Renal cortical epithelial cell (primary cell): ENCODE data around the gene SMAD3. TPM values are rescaled to one million over a fixed set of nuclear protein-coding genes. Genes with fewer than 3 reads are reported as not detected.
"Not testable (repeated sequence)": the region's sequence is repeated elsewhere in the genome, so short reads cannot be mapped to it uniquely, and the experiment has no call there.

Experiments
- DNase-seq: peaks from one replicate; pipeline ENCODE4 v3.0.0-alpha.2; 2011; ENCODE audit warnings: low read depth
- total RNA-seq: library from RNA; depleted of rRNA; stranded (reverse); fragments of >200 nt; gene quantifications from 2 replicates; pipeline ENCODE4 v1.2.3, GENCODE V29; 2014

SMAD3 gene
- 28.8 and 31.4 TPM in 2 replicates for total RNA-seq

DNA sequence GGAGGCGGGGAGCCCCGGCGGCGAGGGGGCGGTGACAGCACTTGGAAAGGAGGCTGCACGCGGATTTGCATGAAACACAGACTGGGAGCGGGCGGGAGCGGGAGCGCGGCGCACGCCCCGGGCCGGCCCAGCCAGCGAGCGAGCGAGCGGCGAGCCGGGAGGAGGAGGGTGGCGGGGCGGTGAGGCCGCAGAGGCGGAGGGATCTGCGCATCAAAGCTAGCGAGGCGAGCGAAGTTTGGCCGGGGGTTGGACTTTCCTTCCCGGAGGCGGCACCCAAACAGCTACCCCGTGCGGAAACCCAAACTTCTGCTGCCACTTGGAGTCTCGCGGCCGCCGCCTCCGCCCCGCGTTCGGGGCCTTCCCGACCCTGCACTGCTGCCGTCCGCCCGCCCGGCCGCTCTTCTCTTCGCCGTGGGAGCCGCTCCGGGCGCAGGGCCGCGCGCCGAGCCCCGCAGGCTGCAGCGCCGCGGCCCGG, at the start of gene SMAD3:
TSS of gene SMAD3 (plus strand) at position 72 of the 475 bp plus-strand sequence. CDS start 553 bp downstream, outside the sequence.
- peak; percentile 79 for DNase-seq

DNA sequence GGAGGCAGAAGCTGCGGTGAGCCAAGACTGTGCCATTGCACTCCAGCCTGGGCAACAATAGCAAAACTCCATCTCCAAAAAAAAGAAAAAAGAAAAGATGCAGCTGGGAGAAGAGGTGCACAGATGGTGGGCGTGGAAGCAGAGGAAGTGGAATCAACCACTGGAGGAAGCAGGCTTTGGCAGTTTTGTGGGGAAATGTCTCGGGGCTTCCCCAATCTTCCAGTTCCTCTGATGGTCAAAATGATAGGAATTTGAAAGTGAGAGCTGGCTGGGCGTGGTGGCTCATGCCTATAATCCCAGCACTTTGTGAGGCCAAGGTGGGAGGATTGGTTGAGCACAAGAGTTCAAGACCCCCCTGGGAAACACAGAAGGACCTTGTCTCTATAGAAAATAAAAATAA, 48.1 kb upstream of the SMAD3 start:
- no peak for DNase-seq

DNA sequence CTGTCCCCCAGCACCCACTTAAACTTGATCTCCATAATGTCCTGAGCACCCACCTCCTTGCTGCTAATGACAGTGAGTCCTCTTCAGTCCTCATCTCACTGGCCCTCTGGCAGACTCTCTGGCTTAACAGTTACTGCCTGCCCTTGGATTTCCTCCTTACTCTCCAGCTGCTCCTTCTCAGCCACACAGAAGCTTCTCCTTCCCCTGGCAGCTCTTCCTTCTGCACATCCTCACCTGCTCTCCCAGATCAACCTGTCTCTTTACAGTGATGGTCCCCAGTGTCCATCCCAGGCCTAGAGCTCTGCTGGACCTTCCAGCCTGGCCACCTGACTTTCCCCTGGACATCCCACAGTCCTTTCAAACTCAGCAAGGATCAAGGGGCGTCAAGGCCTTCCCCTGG, 47.4 kb upstream of the SMAD3 start:
- no peak for DNase-seq

DNA sequence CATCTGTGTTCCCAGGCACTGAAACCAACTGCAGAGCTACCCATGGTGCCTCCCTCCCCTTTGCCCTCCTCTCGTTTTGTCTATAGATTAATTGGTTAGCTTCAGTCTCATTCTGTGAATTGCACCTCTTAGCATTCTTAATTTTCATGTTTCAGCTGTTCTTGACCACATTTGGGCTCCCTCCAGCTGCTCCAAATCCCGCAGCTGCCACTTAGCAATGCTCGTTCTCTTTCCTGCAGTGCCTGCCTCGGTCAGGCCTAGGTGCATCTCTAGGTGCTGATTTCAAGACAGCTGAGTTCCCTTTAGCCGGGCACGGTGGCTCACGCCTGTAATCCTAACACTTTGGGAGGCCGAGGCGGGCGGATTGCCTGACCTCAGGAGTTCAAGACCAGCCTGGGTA, 47.0 kb upstream of the SMAD3 start:
- DNase-seq = no peak

DNA sequence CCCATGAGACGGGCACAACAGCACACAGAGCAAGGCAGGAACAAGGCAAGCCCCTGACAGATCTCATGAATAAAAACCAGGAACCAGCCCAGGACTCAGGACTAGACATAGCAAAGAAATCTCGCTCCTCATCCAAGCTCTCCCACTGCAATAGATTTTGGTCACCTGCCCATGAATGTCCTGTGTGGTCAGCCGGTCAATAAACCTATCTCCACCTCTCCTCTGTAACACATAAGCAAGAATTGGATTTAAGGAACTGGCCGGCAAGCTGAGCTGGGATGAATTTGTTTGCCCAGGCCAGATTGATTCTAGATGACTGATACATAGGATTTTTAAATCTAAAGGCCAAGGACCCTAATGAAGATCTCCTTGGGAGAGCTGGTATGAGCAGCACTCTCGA, 46.3 kb upstream of the SMAD3 start:
- DNase-seq = no peak

DNA sequence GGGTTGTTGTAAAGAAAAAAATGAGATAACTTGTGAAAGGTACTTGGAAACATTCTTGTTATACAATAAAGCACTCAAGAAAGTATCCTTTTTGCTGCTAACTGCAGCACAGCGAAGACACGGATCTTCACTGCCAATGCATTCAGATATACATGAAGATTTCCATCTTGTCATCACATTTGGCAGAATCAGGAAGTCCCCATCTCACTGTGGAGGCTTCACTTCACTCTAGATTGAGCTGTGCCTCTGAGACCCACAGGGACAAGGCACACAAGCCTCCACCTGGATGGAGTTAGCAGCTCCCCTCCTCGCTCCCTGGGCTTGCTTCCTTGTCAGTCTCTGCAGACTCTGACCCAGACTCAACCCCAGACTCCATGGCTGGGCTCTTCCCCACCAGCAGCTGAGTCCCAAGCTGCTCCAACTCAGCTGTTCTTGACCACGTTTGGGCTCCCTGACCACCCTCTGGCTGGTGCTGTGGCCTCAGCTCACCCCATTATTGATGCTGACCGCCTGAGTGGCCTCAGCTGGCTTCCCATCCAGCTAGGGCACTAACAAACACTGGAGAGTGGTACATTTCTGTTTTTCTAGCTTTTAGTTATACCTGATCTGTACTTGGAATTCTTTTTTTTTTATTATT, 45.4 kb upstream of the SMAD3 start:
- no peak for DNase-seq

DNA sequence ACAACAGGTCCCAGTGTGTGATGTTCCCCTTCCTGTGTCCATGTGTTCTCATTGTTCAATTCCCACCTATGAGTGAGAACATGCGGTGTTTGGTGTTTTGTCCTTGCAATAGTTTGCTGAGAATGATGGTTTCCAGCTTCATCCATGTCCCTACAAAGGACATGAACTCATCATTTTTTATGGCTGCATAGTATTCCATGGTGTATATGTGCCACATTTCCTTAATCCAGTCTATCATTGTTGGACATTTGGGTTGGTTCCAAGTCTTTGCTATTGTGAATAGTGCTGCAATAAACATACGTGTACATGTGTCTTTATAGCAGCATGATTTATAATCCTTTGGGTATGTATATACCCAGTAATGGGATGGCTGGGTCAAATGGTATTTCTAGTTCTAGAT, 44.7 kb upstream of the SMAD3 start:
- not testable (repeated sequence) for DNase-seq

DNA sequence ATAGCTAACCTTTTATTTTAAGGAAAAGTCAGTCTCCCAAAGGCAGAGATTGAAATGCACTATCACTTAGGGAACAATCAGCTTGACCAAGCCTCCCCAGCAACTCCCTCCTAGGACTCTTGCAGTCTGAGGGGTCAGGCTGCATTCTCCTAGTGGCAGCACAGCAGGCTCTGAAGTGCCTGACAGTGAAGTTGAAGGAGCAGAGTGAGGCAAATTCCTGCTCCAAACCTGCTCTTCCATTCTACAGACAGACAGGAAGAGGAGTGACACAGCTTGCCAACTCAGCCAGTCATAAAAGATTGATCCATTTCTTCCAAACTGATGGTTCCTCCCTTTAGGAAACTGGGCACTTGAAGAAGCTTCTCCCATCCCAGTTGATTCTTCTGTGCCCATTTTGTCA, 43.9 kb upstream of the SMAD3 start:
- no peak for DNase-seq

DNA sequence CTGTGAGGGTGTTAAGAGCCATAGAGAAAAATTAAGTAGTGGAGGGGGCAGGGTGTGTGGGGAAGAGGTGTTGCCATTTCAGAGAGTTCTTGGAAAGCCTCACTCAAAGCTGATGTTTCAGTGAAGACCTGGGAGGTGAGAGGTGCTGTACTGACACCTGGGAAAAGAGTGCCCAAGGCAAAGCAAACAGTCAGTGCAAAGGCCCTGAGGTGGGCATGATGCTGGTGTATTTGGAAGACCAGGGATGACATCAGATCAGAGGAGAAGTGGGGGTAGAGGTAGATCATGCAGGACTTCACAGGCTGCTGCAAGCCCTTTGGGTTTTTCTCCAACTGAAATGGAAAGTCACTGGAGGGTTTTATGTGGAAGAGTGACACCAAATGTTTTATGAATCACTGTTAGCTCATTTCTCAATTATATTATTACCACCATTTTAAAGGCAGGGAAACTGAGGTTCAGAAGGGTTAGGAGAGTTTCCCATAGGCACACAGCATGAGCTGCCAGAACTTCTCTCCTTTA, 42.8 kb upstream of the SMAD3 start:
- DNase-seq = no peak

DNA sequence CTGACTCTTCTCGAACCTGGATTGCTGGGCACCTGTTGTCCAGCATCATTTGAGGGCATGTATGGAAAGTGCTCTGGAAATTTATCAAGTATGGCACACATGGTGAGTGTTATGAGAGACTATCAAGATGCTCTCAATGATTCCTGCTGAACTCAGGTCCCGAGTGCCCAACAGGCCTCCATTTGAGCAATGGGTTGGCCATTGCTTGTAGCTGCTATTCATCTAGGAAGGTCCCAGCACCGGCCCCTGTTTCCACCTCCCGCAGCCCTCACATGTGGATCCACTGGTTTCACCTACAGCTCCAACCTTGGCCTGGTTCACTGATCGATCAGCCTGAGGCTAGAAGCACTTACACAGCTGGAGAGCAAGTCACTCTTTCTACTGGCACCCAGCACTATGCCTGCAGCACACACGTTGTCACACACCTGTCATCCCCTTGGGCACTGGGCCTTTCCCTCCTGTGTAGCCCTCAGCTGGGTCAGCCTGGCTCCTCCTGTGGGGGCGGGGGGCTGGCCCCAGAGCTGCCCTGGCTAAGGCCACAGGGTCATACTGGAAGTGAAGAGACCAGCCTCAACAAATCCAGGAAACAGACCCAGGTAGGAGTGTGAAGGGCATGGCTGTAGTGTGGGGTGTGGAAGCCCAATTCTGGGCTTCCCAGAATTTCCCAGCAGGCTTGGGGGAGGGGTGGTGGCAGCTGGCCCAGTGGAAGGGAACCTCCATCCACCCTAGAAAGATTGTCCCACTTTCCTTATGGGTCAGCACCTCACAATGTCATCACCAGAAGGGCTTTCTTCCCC, 41.7 kb upstream of the SMAD3 start:
- DNase-seq = peak; percentile 51

DNA sequence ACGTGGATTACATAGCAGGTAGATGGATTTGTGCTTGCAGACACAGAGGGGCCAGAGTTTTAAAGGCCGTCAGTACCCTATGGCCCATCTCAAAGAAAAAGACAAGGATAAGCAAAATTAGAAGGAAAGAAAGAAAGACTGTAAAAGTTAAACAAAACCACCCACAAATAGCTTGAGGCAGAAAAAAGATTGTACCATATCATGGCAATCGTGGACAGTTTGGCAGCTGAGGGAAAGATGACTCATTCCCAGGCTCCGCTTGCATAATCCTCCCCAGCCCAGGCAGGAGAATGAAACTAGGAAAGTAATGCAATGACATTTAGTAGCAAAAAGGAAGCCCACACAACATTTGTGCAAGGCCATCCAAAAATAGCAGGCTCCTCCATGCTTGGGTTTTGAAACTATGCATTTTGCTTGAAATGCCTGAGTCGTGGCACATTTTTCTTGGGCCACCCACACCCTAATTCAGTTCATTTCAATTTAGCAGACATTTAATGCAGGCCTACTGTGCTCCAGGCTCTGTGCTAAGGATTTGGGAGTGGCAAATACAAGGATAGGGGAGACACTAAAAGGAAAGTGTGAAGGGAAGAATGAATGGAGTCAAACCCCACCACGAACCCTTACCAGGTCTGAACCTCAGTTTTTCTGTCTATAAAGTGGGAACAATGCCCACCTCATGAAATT, 40.9 kb upstream of the SMAD3 start:
- DNase-seq = peak; percentile 94

DNA sequence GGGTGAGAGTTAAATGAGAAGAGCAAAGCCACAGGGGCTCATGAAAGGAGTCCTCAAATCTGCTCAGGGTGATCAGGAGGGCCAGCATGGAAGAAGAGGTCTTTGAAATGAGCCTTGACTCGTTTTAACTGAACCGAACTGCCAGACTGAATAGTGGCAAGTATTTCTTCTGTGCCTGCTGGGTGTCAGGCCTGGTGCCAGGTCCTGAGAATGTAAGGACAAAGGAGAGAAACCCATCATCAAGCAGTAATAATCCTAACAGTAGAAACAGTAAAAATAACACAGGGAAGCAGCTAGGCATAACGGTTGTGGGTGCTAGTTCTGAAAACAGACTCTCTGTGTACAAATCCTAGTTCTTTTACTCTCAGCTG, 40.4 kb upstream of the SMAD3 start:
- DNase-seq = no peak

DNA sequence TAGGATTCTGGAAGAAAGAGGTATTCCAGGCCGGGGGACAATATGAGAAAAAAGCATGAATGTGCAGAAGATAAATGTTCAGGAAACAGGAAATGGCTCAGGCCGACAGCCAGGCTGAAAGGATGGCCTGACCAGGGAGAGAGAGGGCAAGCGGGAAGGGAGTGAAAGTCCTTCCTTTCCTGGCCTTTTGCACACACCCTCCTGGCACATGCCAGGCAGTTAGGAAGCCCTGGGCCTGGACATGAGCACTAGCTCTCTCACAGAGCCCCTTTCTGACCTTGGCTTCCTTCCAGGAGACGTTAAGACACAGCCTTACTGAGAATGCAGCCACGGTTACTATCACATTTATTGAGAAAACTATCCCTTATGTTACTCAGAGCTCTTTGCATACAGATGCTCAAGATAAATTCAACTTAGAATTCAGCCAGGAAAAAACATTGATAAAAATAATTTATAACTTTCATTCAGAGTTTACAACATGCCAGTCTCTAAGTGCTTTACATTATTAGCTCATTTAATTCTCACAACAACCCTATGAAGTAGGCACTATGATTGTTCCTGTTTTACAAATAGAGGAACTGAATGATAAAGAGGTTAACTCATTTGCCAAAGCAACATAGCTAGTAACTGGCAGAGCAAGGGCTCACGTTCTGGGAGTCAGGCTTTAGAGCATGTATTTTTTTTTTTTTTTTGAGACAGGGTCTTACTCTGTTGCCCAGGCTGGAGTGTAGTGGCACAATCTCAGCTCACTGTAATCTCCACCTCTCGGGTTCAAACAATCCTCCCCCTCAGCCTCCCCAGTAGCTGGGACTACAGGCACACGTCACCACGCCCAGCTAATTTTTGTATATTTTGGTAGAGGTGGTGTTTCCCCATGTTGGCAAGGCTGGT, 39.4 kb upstream of the SMAD3 start:
- DNase-seq = peak; percentile 77

DNA sequence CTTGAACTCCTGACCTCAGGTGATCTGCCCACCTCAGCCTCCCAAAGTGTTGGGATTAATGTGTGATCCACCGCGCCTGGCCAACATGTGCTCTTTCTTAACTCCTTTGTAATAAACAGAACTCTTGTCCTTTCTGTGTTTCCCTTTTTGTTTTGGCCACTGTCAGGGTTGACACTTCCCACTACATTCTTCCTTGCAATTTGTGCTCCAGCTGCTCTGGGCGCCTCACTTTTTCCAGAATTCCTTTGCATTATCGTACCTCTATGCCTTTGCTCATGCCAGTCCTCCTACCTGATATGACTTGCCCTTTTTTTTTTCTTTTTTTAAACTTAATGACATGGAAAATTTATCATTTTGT, 38.8 kb upstream of the SMAD3 start:
- no peak for DNase-seq

DNA sequence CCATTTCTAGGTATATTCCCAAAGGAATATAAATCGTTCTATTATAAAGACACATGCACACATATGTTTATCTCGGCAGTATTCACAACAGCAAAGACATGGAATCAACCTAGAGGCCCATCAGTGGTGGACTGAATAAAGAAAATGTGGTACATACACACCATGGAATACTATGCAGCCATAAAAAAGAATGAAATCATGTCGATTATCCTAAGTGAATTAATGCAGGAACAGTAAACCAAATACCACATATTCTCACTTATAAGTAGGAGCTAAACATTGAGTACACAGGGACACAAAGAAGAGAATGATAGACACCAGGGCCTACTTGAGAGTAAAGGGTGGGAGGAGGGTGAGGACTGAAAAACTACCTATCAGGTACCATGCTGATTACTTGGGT, 37.0 kb upstream of the SMAD3 start:
- not testable (repeated sequence) for DNase-seq

DNA sequence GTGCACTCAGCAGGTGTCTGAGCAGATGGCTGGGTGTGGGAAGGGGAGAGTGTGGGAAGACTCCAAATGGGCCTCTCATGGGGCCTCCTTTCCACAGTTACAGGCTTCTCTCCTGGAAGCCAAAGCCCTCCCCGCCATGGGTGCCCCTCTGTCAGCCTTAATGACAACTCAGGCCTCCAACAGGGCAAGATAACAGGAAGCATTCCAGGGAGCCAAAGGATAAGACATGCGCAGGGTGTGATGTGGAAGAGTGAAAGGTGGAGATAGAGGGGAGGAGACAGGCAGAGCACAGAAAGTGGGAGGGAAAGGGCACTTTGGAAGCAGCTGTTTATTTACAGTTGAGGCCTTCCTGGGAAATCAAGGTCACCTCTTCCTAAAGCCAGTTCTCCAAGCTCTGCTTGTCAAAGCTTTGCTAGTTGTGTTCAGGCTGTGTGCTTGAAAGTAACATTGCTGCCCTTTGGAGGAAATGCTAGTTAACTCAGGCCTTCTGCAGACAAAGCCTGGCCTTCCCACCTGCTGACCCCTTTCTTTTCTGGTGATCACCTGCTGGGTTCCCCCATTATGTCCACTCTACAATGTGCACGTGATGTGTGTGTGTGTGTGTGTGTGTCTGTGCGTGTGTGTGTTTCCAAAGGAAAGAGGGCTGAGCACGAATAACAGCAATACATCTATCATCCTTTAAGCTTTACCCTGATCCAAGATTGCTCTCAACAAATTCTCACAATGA, 35.2 kb upstream of the SMAD3 start:
- no peak for DNase-seq

DNA sequence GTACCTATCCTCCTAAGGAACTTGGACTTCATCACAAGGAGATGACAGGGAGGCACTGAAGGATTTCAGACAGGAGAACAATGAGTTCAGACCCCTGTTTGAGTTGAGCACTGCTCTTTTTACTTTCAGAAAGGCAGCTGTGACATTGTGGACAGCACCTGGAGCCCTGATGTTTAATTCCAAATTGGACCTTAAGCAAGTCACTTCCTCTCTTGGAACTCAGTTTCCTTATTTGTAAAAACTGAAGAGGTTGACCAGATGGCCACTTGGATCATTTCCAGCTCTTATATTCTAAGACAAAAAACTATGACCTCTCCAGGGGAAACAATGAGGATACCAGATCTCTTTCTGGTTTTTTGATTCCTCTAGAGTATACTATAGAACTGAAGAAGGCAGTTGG, 34.1 kb upstream of the SMAD3 start:
- no peak for DNase-seq

DNA sequence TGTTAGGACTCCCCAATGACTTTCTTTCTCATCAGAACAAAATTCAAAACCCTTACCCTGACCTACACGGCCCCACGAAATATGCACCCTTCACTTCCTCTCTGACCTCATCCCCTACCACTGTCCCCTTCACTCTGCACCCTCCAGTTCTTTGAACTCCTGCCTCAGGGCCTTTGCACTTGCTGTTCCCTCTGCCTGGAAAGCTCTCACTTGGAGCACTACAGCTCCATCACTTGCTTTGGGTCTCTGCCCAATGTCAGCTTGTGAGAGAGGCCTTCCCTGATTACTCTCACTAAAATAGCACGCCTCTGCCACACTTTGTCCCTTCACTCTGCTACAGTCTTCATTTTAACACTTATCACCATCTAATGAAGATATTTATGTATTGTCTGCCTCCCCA, 32.8 kb upstream of the SMAD3 start:
- no peak for DNase-seq

DNA sequence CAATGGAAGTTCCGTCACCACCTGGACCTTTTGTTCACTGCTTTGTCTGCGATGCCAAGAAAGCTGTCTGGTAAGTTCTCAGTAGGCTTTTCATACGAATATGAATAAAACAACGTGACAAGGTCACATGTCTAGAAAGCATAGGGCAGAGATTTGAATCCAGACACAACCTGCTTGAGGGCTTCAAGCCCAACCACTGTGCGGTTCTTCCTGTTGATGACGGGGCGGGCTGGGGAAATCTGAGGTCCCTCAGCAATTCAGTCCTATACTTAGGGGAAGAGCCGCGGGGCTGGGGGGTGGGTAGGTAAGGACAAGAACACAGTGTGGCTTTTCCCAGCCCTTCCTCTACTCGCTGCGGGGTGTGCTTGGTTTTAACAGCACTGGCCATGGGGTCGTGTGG, 32.4 kb upstream of the SMAD3 start:
- DNase-seq = no peak

DNA sequence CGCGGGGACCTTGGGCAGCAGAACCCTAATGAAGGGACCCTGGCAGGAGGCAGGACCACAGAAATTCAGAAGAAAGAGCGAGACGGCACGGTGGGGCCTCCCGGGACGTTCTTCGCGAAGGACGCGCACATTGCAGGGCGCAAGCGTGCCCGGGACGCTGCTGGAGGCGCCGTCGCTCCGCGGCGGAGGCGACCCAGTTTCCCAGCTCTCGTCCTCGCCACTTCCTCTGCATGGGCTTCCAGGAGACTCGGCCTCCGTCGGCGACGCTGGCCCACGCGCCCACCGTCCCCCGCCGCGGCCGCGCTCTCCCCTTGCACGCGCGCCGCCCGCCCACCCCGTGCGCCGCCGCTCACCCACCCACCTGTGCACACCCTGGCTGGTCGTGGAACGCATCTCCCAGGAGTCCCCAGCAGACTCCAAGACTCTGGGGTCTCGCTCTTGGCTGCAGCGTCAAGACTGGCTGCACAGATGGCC, 31.8 kb upstream of the SMAD3 start:
- no peak for DNase-seq

DNA sequence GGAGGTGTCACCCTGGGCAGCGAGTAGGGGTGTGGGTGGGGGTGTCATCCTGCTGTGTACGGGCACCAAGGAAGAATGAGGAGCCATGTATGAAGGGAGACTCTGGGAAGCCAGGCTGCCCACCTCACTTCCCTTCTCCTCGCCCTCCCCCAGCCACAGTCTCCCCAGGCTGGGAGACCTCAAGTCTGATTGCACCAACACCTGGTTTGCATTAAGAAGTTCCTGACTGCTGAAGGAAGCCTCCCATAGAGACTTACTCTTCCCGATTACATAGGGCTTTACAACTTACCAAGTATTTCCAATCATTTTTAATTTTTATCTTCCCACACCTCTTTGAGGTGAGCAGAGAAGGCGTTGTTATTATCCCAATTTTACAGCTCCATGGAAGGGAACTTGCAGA, 29.5 kb upstream of the SMAD3 start:
- DNase-seq = no peak
